ENCODE data around the gene MMP28. TPM values are rescaled to one million over a fixed set of nuclear protein-coding genes. Genes with fewer than 3 reads are reported as not detected.

The MMP28 gene
- total and polyA plus RNA-seq, 7 experiments from 2014 or later: 2.9 to 33.1 (median 14.8) TPM; not detected in 1

DNA sequence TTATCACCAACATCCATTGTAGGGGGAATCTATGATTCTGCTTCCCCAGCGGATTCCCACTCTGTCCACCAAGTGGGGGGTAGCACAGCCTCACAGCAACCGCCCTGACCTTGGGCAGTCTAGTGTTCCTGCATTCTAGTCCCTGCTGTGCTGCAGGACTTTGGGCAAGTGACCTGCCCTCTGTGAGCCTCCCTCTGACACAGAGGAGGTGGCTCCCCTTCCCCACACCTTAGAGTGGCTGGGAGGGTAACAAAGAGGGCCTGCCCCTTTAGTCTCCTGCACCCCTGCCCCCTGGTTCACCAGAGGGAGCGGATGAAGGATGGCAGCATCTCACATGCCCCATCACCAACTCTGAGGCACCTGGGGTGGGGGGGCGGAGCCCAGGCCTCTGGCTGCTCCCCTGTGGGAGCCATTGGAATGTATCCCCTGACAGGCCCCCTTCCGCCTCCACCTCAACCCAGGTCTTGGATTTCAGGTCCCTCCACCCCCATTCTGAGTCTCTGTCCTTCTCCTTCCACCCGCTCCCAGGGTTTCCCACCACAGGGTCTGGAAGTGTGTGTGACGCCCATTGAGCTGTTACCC lies 52.5 kb downstream of the MMP28 start:
- no peak overlapping the region for H3K27ac Mint-ChIP-seq
- Histone ChIP-seq H3K4me1 (ENCODE audit: control insufficient read depth in 2 of 2, insufficient read depth in 2 of 2, low read length in 2 of 2) (no peaks in the 10 kb centered on the region), H3K9me3 (ENCODE audit: control insufficient read depth in 2 of 3, low read length in 3 of 3) (no peaks in the 10 kb centered on the region), H3K27ac (ENCODE audit: low read depth, low read length) (no peak overlapping the region), H3K4me3 (ENCODE audit: low read length) (no peak overlapping the region), H3K36me3 (ENCODE audit: control insufficient read depth in 2 of 3, insufficient read depth in 3 of 3, low read length in 3 of 3) (no peaks in the 10 kb centered on the region), H3K27me3 (ENCODE audit: control insufficient read depth in 2 of 2, insufficient read depth in 2 of 2, low read length in 2 of 2) (peaks cover 0 to 11% of the 10 kb centered on the region in 2 donors)
- H3K4me1 Mint-ChIP-seq: peaks cover 4 to 16% (median 10%) of the 10 kb centered on the region in 7 donors
- ATAC-seq (no peak), DNase-seq (no peak)
- H3K9me3 Mint-ChIP-seq: peaks cover 0 to 1% (median 0%) of the 10 kb centered on the region in 11 donors
- intact Hi-C loops (cut with micrococcal nuclease): loop anchor here (10.0 kb wide), 2 partner anchors 198 to 598 kb away; partner anchors contain the start of genes NLE1 (in 1 of the 2) and UNC45B (in 1 of the 2)
- CTCF ChIA-PET: interaction anchor here (7.3 kb wide), 1 partner anchor 129 kb away, joined by 93 read pairs; no protein-coding TSS in a partner anchor
- H3K4me3 Mint-ChIP-seq: no peak overlapping the region
- peaks cover 23 to 40% (median 28%) of the 10 kb centered on the region in 5 donors for H3K27me3 Mint-ChIP-seq
- POLR2A ChIA-PET: no interaction called here
- H3K36me3 Mint-ChIP-seq: no peaks in the 10 kb centered on the region

DNA sequence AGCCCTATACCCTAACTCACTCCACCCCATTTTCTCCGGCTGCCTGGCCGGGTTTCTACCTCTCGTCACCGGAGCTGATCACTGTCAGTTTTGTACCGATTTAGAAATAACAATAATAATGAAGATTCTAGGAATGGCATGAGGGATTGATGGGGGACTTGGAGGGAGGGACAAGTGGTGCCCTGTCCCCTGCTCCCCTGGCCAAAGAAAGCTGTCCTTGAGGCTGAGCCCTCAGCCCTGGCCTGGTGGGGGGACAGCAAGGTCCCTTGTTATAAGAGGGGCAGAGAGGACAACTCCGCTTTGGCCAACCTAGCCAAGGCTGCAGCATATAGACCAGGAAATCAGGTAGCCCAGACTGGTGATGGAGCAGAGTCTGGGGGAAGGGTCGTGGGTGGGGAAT lies 52.9 kb downstream of the MMP28 start:
- intact Hi-C loops (cut with micrococcal nuclease): loop anchor here (10.0 kb wide), 2 partner anchors 198 to 598 kb away; partner anchors contain the start of genes NLE1 (in 1 of the 2) and UNC45B (in 1 of the 2)
- H3K4me1 ChIP-seq (ENCODE audit: control insufficient read depth in 2 of 2, insufficient read depth in 2 of 2, low read length in 2 of 2): no peaks in the 10 kb centered on the region
- peaks cover 0 to 7% of the 10 kb centered on the region in 2 donors for H3K27me3 ChIP-seq (ENCODE audit: control insufficient read depth in 2 of 2, insufficient read depth in 2 of 2, low read length in 2 of 2)
- H3K4me1 Mint-ChIP-seq: peaks cover 4 to 16% (median 10%) of the 10 kb centered on the region in 7 donors
- H3K9me3 Mint-ChIP-seq: peaks cover 0 to under 1% (median 0%) of the 10 kb centered on the region in 11 donors
- DNase-seq: no peak
- ChIA-PET POLR2A (no interaction called here), CTCF (no interaction called here)
- no peaks in the 10 kb centered on the region for H3K9me3 ChIP-seq (ENCODE audit: control insufficient read depth in 2 of 3, low read length in 3 of 3)
- H3K4me3 ChIP-seq (ENCODE audit: low read length): no peak overlapping the region
- no peaks in the 10 kb centered on the region for H3K36me3 ChIP-seq (ENCODE audit: control insufficient read depth in 2 of 3, insufficient read depth in 3 of 3, low read length in 3 of 3)
- H3K4me3 Mint-ChIP-seq: peak overlapping the region in 6 of 10 donors; percentile 2 to 82 (median 38)
- no peaks in the 10 kb centered on the region for H3K36me3 Mint-ChIP-seq
- no peak for ATAC-seq
- H3K27me3 Mint-ChIP-seq: peaks cover 21 to 41% (median 25%) of the 10 kb centered on the region in 5 donors
- H3K27ac ChIP-seq (ENCODE audit: low read depth, low read length): no peak overlapping the region
- no peak overlapping the region for H3K27ac Mint-ChIP-seq

DNA sequence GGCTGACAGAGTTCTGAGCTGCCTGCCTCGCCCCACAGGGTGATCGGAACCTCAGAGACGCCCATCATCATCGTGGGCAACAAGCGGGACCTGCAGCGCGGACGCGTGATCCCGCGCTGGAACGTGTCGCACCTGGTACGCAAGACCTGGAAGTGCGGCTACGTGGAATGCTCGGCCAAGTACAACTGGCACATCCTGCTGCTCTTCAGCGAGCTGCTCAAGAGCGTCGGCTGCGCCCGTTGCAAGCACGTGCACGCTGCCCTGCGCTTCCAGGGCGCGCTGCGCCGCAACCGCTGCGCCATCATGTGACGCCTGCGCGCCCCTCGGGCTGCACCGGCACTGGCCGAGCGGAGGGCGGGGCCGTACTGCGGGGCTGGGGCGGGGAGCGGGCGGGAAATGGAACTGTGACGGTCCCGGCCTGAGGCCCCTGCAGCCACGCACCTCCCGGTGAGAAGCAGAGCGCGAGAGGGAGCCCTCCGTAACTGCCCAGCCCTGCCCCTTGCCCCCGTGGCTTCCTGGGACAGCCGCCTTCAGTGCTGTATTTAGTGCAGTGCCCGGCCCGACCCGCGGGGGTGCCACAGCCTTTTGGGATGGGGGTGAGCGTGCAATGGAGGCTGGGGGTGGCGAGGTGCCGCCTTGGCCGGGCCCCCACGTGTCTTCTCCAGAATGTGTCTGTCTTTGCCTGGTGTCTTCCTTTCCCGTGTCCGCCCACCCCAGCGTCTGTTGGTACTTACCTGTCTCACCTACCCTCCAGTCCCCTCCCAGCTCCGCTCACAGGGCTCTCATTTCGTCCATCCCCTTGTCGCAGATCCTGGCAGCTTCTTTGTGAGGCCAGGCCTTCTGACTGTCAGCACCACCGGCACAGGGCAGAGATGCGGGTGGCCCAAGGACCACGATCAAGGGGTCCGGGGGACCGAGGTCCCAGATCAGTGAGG lies 54.2 kb downstream of the MMP28 start:
- POLR2A ChIA-PET: interaction anchor here (0.8 kb wide), 1 partner anchor 14 kb away, joined by 4 read pairs; no protein-coding TSS in a partner anchor
- CTCF ChIA-PET: interaction anchor here (0.6 kb wide), 1 partner anchor 630 kb away, joined by 4 read pairs; no protein-coding TSS in a partner anchor
- Histone ChIP-seq H3K27me3 (ENCODE audit: control insufficient read depth in 2 of 2, insufficient read depth in 2 of 2, low read length in 2 of 2) (peaks cover 0 to 7% of the 10 kb centered on the region in 2 donors), H3K4me3 (ENCODE audit: low read length) (no peak overlapping the region), H3K4me1 (ENCODE audit: control insufficient read depth in 2 of 2, insufficient read depth in 2 of 2, low read length in 2 of 2) (no peaks in the 10 kb centered on the region), H3K9me3 (ENCODE audit: control insufficient read depth in 2 of 3, low read length in 3 of 3) (no peaks in the 10 kb centered on the region), H3K36me3 (ENCODE audit: control insufficient read depth in 2 of 3, insufficient read depth in 3 of 3, low read length in 3 of 3) (no peaks in the 10 kb centered on the region), H3K27ac (ENCODE audit: low read depth, low read length) (no peak overlapping the region)
- H3K4me3 Mint-ChIP-seq: peak overlapping the region; percentile 31 to 82 (median 71)
- ATAC-seq: peak; percentile 52
- peaks cover 21 to 41% (median 23%) of the 10 kb centered on the region in 5 donors for H3K27me3 Mint-ChIP-seq
- no peaks in the 10 kb centered on the region for H3K36me3 Mint-ChIP-seq
- intact Hi-C loops (cut with micrococcal nuclease): loop anchor here (10.0 kb wide), 2 partner anchors 196 to 596 kb away; partner anchors contain the start of genes NLE1 (in 1 of the 2) and UNC45B (in 1 of the 2)
- H3K9me3 Mint-ChIP-seq: no peaks in the 10 kb centered on the region
- H3K27ac Mint-ChIP-seq: no peak overlapping the region
- DNase-seq: peak in 2 of 9 donors; percentile 24 to 28
- peaks cover 4 to 16% (median 10%) of the 10 kb centered on the region in 7 donors for H3K4me1 Mint-ChIP-seq

DNA sequence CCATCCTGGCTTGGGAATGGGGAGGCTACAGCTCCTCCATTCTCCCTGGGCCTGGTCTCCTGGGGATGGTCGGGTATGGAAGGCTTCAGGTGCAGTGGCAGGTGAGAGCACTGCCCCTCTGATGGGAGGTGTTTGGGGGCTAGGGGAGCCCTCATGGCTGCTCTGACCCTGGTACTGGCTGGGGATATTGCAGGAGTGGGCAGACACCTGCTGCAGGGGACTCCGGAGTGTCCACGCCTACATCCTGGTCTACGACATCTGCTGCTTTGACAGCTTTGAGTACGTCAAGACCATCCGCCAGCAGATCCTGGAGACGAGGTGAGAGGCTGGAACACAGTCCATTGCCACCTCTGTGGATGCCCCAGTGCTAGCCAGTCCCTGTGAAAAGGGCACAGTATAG lies 55.2 kb downstream of the MMP28 start:
- H3K4me3 Mint-ChIP-seq: peak overlapping the region in 3 of 10 donors; percentile 7 to 18 (median 13)
- peaks cover 21 to 41% (median 23%) of the 10 kb centered on the region in 5 donors for H3K27me3 Mint-ChIP-seq
- ChIA-PET CTCF (no interaction called here), POLR2A (interaction anchor here (0.8 kb wide), 1 partner anchor 9 kb away, joined by 4 read pairs; the partner anchor contains the start of gene RASL10B)
- no peaks in the 10 kb centered on the region for H3K36me3 Mint-ChIP-seq
- intact Hi-C loops (cut with micrococcal nuclease): loop anchor here (10.0 kb wide), 2 partner anchors 195 to 595 kb away; partner anchors contain the start of genes NLE1 (in 1 of the 2) and UNC45B (in 1 of the 2)
- Histone ChIP-seq H3K4me1 (ENCODE audit: control insufficient read depth in 2 of 2, insufficient read depth in 2 of 2, low read length in 2 of 2) (no peaks in the 10 kb centered on the region), H3K9me3 (ENCODE audit: control insufficient read depth in 2 of 3, low read length in 3 of 3) (no peaks in the 10 kb centered on the region), H3K36me3 (ENCODE audit: control insufficient read depth in 2 of 3, insufficient read depth in 3 of 3, low read length in 3 of 3) (no peaks in the 10 kb centered on the region), H3K27me3 (ENCODE audit: control insufficient read depth in 2 of 2, insufficient read depth in 2 of 2, low read length in 2 of 2) (peaks cover 0 to 7% of the 10 kb centered on the region in 2 donors), H3K4me3 (ENCODE audit: low read length) (no peak overlapping the region), H3K27ac (ENCODE audit: low read depth, low read length) (no peak overlapping the region)
- no peaks in the 10 kb centered on the region for H3K9me3 Mint-ChIP-seq
- no peak overlapping the region for H3K27ac Mint-ChIP-seq
- peaks cover 4 to 16% (median 10%) of the 10 kb centered on the region in 7 donors for H3K4me1 Mint-ChIP-seq
- ATAC-seq (no peak), DNase-seq (no peak)

DNA sequence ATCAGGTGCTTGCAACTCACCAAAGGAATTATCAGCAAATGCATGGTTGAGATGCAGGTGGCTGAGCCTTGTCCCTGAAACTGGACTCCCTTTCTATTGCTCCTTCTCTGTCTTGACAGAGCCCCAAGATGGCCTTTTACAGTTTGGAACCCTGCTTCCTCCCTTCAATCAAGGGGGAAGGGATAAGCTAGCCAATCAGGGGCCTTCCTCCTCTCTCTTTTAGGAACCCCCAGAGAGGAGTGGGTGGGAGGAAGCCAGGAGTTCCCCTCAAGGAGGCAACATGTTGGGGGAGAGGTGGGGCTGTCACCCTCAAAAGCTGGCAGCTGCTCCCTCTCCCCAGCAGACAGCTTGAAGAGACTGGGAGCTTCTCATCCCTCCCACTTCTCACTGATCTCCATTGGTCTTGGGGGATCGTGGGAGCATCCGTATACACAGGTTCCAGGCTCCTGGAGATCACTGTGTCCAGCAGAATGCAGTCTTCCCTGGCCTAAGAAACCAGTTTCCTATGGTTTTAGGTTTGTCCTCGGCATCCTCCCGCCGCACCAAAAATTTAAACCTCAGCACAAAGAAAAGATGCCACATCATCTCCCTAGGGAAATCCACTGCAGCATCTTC lies 56.8 kb downstream of the MMP28 start:
- ChIA-PET POLR2A (no interaction called here), CTCF (no interaction called here)
- Mint-ChIP-seq H3K27me3 (peaks cover 19 to 39% (median 20%) of the 10 kb centered on the region in 5 donors), H3K4me3 (no peak overlapping the region), H3K36me3 (no peaks in the 10 kb centered on the region), H3K27ac (no peak overlapping the region), H3K4me1 (peaks cover 3 to 16% (median 10%) of the 10 kb centered on the region in 7 donors), H3K9me3 (no peaks in the 10 kb centered on the region)
- no peak overlapping the region for H3K27ac ChIP-seq (ENCODE audit: low read depth, low read length)
- peaks cover 0 to 7% of the 10 kb centered on the region in 2 donors for H3K27me3 ChIP-seq (ENCODE audit: control insufficient read depth in 2 of 2, insufficient read depth in 2 of 2, low read length in 2 of 2)
- no peaks in the 10 kb centered on the region for H3K4me1 ChIP-seq (ENCODE audit: control insufficient read depth in 2 of 2, insufficient read depth in 2 of 2, low read length in 2 of 2)
- no peaks in the 10 kb centered on the region for H3K9me3 ChIP-seq (ENCODE audit: control insufficient read depth in 2 of 3, low read length in 3 of 3)
- DNase-seq: no peak
- ATAC-seq: no peak
- intact Hi-C loops (cut with micrococcal nuclease): no loop called here
- no peak overlapping the region for H3K4me3 ChIP-seq (ENCODE audit: low read length)
- H3K36me3 ChIP-seq (ENCODE audit: control insufficient read depth in 2 of 3, insufficient read depth in 3 of 3, low read length in 3 of 3): no peaks in the 10 kb centered on the region

DNA sequence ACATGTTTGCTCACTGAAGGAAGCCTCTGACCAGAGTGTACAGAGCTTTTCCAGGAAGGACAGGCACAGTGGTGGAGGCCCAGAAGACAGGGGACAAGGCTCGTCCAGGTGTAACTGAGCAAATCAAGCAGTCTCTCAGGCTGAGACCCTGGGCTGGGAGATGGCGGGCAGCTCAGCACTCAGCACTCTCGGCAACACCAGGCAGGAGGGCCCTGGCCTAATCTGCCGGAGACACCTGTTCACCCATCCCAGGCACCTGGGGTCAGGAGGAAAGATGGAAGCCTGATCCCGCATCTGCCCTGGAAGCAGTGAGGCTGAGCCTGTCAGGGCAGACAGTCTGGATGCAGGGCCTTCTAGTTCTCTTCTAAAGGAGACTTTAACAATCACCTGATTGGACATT lies 59.2 kb downstream of the MMP28 start:
- Histone ChIP-seq H3K4me1 (ENCODE audit: control insufficient read depth in 2 of 2, insufficient read depth in 2 of 2, low read length in 2 of 2) (peaks cover 2% of the 10 kb centered on the region in 2 donors), H3K4me3 (ENCODE audit: low read length) (no peak overlapping the region), H3K27ac (ENCODE audit: low read depth, low read length) (no peak overlapping the region), H3K27me3 (ENCODE audit: control insufficient read depth in 2 of 2, insufficient read depth in 2 of 2, low read length in 2 of 2) (peaks cover 0 to 3% of the 10 kb centered on the region in 2 donors), H3K9me3 (ENCODE audit: control insufficient read depth in 2 of 3, low read length in 3 of 3) (no peaks in the 10 kb centered on the region), H3K36me3 (ENCODE audit: control insufficient read depth in 2 of 3, insufficient read depth in 3 of 3, low read length in 3 of 3) (no peaks in the 10 kb centered on the region)
- ChIA-PET CTCF (interaction anchor here (1.9 kb wide), 1 partner anchor 13 kb away, joined by 7 read pairs; no protein-coding TSS in a partner anchor), POLR2A (no interaction called here)
- no peak for DNase-seq
- ATAC-seq: no peak
- Mint-ChIP-seq H3K4me3 (no peak overlapping the region), H3K36me3 (no peaks in the 10 kb centered on the region), H3K27ac (no peak overlapping the region), H3K9me3 (no peaks in the 10 kb centered on the region), H3K4me1 (peaks cover 0 to 16% (median 9%) of the 10 kb centered on the region in 7 donors), H3K27me3 (peaks cover 0 to 38% (median 5%) of the 10 kb centered on the region in 5 donors)
- intact Hi-C loops (cut with micrococcal nuclease): no loop called here

Measured in naive thymus-derived CD4-positive, alpha-beta T cell (primary cell).